ENCODE data around the gene SRRM3.
"Not testable (repeated sequence)": the region's sequence is repeated elsewhere in the genome, so short reads cannot be mapped to it uniquely, and the experiment has no call there.

Gene SRRM3

DNA sequence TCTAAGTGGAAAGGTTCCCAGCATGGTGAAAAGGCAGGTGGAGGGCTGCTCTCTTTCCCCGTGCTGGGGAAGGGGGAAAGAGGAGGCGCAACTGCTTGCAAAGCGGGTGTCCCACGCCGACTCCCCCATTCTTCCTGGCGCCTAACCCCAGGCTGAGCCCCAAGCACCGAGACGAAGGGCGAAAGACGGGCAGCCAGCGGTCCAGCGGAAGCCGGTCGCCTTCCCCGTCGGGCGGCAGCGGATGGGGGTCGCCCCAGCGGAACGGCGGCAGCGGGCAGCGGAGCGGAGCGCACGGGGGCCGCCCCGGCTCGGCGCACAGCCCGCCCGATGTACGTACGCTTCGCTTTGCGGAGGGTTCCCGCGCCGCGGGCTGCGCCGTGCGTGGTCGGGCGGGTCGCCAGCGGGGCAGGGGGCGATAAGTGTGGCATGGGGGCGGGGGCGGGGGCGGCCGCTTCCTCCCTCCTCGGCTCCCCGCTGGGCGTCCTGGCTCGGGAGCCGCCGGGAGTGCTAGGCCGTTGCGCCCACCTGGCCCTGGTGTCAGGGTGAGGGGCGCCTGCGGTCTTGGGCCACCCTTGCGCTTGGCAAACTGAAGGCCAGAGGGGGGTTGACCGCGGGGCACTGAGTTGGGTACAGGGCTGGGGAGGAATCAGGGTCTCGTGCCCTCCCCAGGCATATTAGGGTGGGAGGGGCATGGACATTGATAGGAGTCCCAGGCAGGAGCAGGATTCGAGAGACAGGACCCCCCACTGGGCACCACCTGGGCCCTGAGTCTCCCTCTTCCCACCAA lies 65.6 kb downstream of the SRRM3 start:
- no peak for DNase-seq

DNA sequence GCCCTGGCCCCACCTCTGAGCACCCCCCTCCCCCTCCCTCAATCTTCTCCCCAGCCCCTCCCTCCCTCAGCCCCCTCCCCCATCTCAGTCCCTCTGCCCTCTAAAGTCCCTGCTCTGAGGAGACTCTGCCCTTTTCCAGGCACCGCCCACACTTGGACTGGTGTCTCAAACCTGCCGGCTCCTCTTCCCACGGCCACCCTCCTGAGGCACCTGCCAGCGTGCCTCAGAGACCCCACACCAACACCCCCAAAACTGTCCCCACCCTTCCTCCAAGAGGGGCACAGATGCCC lies 66.1 kb downstream of the SRRM3 start:
- DNase-seq: no peak

DNA sequence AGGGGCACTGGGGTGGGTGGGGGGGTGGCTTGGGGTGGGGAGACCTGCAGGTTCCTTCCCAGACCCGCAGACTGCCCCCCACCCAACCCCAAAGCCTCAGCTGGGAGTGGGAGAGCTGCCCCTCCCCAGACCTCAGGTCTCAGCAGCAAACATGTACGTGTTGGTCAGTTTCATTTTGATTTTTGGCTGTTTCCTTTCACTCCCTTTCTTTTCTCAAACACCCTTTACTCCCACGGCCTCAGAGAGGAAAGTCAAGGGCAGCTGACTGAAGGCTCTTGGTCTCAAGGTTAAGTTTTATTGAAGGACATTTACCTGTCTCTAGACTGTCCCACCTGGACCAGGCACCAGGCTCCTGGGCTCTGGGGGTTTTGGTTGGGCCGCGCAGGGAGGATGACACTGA lies 66.7 kb downstream of the SRRM3 start:
- DNase-seq: no peak

DNA sequence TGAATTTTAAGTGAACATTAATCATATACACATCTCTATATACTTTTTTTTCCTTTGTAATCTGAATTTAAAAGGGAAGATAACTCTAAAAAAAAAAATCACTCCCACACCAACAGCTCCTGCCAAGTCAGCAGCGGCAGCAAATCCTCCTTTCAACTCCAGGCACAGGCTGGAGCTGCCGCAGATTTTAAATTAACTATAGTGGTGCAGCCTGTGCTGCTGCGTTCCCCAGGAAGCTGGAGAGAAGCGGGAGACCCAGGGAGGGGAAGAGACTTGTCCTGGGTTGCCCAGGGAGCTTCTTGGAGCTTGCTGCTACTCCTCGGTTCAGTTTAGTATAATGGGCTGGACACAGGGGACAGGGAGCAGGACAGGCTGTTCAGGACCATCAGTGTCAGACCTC lies 68.2 kb downstream of the SRRM3 start:
- DNase-seq: no peak

DNA sequence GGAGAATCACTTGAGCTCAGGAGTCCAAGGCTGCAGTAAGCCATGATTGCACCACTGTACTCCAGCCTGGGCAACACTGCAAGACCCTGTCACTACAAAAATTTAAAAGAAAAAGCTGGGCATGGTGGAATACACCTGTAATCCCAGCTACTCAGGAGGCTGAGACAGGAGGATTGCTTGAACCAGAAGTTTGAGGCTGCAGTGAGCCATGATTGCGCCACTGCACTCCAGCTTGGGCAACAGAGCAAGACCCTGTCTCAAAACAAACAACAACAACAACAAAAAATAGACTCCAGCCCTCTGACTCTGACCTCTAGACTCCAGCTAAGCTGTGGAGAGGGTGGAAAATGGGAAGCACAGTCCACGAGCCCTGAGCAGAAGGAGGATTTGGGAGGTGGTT lies 69.7 kb downstream of the SRRM3 start:
- not testable (repeated sequence) for DNase-seq

DNA sequence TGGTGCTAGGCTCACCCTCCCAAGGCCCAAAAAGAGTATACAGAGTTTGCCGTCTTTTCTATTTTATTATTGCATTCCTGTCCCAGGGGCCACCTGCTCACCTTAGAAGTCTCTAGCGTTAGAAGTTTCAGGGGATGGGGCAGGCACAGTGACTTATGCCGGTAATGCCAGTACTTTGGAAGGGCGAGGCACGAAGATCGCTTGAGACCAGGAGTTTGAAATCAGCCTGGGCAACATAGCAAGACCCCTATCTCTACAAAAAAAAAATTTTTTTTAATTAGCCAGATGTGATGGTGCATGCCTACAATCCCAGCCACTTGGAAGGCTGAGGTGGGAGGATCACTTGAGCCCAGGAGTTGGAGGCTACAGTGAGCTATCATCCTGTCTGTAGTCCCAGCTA lies 70.4 kb downstream of the SRRM3 start:
- no peak for DNase-seq

DNA sequence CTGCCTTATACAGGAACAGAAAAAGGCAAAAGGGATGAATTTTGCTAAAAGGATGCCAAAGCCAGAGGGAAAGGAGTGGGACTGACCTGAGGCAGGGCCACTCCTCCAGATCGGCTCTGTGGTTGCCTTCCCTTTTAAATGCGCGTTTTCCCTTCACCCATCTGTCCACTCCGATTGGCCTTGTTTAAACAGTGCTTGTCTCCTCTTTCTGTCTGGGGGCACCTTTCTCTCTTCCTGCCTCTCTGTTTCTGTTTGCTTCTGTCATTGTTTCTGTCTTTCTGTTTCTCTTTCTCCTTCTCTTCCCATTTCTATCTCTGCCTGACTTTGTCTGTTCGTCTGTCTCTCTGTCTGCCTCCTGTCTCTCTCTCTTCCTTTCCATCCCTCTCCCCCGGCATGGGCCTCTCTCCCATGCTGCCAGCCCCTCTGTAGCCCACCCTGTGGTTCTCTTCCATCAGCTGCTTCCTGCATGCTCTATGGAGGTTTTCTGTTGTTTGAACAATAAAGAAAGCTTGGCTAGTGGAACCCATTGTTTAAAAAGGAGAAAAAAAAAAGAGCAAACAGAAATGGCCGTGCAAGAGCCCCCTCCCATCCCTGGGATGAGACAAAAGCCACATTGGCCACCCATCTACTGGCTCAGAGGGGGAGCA lies 71.3 kb downstream of the SRRM3 start:
- peak in 1 of 2 experiments; percentile 61 for DNase-seq

DNA sequence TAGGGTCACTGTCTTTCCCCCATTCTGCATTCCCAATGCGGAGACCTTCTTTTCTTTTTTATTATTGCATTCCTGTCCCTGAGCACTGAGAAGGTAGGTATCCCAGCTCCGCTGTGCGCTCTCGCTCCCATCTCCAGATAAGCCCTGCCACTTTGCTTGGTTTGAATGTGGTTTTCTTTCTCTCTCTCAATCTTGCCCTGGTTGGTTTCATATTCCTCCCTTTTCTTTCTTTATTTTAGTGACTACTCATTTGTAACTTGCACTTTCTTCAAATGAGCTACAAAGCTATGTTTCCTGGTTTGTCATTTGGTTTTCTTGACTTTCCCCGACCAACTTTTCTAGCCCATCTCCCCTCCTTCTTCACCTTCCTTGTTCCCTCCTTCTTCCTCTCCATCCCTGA lies 71.8 kb downstream of the SRRM3 start:
- DNase-seq: no peak

DNA sequence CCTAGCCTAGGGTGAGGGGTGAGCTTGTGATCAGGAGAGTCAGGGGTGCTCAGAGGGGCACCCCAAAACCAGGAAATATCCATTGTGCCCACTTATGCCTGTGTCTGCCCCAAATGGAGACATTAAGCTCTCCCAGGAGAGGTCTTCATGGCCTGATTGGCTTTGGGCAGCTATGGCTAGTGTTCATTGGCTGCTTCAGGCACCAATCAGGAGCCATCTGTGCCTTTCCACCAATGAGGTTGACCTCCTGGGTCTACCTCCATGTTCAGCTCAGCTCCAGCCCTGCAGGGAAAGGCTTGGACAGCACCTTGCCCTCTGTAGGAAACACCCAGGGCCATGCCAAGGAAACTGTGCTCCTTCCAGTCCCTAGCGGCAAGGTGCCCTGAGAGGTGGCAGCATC lies 76.8 kb downstream of the SRRM3 start:
- DNase-seq: peak in 1 of 2 experiments; percentile 18

DNA sequence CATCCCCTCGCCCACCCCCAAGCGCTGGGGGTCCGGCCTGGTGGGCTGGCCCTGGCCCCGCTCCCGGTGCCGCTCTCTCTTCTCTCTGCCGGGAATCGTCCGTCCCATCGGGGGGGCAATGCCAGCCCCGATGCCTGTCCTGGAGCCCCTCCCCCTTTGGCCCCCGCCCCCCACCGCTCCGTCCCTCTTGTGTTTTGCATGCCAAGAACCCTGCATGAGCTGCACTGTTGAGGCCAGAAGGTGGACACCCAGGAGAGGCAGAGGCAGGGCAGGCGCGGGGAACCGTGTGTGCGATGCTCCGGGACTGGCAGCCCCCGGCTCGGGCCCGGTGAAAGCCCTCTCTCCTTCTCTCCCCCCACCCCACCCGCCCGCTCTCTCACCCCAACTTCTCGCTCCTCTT lies 78.7 kb downstream of the SRRM3 start:
- no peak for DNase-seq

DNA sequence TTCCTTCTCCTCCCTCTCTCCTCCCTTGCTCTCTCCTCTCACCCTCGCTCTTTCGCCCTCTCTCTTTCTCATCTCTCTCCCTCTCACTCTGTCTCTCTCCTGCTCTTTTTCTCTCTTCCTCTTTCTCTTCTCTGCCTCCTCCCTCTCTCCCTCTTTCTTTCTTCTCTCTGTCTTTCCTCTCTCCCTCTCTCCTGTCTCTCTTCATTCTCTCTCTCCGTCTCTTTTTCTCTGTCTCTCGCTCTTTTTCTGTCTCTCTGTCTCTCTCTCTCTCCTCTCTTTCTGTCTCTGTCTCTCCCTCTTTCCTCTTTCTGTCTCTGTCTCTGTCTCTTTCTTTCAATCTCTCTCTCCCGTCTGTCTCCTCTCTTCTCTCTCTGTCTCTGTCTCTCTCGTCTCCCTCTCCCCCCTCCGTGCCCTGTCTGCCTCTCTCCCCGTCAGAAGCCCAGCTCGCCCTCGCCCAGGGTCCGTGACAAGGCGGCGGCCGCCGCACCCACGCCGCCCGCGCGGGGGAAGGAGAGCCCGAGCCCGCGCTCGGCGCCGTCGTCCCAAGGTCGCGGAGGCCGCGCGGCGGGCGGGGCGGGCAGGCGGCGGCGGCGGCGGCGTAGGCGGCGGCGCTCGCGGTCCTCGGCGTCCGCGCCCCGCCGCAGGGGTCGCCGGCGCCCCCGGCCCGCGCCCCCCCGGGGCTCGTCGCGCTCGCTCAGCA lies 79.5 kb downstream of the SRRM3 start:
- DNase-seq: no peak

DNA sequence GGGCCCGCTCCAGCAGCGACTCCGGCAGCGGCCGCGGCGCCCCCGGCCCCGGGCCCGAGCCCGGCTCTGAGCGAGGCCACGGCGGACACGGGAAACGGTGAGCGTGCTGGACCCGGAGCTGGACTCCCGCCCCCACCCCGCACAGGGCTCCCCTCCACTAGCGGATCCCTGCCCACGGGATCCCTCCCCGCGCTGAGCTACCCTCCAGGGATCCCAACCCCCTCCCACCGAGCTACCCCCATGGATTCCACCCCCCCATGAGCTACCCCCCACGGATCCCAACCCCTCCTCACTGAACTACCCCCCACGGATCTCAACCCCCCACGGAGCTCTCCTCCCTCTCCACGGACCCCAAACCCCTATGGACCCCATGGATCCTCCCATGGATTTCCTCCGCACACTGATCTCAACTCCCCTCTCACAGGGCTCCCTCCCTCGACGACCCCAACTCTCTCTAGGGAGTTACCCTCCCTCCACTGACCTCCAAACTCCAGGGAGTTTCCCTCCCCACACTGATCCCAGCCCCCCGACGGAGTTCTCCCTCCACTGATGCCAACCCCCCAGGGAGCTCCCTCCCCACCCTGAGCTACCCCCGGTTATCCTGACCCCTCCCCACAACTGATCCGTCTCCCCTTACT lies 80.1 kb downstream of the SRRM3 start:
- no peak for DNase-seq

DNA sequence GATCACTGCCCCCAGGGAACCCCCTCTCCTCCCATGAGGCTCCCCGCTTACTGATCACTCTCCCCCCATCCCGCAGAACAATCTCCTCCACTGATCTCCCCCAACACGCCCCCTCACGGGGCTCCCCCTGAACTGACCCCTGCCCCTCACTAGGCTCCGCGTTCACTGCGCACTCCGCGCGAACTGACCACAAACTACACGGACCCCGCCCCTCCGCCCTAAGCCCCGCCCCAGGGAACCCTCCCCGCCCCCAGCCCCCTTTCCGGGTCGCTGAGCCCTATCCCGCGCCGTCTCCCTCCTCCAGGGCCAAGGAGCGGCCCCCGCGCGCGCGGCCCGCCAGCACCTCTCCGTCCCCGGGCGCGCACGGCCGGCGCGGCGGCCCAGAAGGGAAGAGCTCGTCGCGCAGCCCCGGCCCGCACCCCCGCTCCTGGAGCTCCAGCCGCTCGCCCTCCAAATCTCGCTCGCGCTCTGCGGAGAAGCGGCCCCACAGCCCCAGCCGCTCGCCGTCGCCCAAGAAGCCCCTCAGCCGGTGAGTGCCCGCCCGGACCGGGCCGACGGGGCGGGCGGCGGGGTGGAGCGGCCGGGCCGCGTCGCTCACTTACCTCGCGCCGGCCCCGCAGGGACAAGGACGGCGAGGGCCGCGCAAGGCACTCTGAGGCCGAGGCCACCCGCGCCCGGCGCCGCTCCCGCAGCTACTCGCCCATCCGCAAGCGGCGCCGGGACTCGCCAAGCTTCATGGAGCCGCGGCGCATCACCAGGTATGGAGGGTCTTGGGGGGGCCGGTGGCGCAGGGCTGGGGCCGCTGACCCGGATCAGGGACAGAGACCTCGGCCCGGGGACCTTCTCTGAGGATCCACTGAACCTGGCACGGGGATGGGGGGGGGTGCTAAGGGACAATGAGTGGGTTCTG lies 80.9 kb downstream of the SRRM3 start:
- DNase-seq: no peak

DNA sequence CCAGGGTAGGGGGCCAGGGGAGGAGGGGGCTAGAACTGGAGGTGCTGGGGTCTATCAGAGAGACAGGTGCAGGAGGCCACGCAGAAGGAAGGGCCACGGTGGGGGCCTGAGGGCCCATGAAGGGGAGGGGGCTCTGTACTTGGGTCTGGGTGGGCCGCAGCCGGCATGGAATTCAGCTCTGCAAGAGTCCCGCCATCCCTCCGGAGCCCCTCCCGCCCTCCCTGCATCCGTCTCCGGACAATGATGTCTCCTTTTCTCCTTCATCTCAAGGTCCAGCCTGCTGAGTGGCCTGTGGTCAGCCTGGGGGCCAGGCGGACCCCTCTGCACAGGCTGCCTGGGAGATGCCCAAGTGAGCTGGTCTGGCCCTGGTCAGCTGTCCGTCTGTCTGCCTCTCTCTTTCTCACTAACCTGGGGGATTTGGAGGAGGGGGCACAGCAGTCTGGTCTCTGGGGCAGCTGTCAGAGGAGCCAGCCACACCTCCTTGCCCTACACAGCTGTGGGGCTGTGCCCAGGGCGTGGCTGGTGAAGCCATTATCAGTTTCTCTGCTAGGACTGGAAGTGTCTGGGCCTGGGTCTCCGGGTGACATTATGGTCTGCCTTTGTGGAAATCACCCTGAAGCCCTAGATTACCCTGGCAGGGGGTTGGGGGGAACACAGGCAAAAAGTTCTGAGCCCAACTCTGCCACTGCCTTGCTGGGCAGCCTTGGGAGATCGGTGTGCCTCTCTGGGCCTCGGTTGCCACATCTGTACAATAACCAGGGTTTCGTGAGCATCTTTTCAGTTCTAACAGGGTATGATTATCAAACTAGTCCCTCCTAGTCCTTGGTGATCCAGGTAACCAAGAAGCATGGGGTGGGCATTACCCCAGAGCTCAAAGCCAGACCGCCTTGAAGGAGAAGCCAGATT lies 81.8 kb downstream of the SRRM3 start:
- no peak for DNase-seq

DNA sequence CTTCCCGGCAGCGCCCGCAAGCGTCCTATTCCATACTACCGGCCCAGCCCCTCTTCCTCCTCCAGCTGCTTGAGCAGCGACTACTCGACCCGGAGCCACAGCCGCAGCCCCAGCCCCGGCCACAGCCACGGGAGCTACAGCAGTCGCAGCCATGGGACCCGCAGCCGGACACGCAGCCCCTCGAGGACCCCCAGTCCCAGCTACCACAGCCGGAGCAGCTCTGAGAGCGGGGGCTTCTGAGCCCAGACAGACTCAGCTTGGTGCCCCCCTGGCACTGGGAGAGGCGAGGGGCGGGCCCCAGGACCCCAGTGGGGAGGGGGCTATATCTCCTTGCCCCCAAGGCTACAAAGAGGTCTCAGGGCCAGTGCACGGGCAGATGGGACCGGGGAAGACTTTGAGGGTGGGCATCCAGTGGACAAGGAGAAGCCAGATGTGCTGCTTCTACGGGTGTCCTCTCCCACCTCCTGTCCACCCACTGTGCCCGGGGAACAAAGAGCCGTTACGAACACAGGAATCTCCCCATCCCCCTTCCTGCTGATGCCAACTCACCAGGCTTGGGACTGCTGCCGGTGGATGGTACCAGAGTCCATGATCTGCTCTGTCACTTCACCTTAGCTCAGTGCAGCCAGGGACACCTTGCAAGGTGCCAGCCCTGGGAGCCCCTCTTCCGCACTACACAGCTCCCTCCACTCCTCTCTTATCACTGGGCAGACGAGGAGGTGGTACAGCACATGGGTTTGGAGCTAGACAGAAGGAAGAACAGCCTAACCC lies 84.1 kb downstream of the SRRM3 start:
- no peak for DNase-seq

DNA sequence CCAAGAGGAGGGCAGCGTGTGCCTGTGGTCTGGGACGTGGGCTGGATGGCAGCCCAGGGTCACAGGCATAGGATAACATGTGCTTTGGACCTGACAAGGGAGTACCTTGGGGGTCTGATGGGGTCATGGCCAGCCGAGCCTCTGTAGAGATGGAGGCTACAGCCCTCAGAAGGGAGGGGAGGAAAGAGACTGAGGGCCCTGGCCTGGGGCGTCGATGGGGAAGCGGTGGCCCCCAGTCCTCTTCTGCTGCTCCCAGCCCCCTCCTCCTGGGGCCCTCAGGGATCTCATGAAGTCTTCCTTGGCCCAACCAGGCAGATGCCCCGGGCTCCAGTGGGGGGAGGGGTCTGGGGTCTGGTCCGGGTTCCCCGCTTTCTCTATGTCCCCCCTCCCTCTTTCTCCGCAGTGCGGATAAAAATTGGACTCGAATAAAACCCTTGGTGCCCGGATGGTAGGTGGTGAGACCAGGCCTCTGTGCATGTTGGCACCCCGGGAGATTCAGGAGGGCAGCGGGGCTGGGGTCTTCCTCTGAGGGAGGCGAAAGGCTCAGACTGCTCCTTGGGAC lies 85.2 kb downstream of the SRRM3 start:
- DNase-seq: no peak

DNA sequence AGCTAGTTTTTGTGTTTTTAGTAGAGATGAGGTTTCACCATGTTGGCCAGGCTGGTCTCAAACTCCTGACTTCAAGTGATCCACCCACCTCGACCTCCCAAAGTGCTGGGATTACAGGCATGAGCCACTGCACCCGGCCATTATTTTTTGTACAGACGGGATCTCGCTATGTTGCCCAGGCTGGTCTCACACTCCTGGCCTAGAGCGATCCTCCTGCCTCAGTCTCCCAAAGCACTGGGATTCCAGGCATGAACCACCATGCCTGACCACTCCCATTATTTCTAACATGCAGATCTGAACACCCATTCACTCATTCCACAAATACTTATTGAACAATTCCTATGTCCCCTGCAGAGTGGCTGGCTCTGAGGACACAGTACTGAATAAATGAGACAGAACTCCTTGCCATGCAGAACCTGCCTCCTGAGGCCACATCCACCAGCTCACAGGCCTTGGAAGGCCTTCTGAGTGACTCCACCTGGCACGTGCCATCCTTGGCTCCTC lies 89.2 kb downstream of the SRRM3 start:
- DNase-seq: not testable (repeated sequence)

DNA sequence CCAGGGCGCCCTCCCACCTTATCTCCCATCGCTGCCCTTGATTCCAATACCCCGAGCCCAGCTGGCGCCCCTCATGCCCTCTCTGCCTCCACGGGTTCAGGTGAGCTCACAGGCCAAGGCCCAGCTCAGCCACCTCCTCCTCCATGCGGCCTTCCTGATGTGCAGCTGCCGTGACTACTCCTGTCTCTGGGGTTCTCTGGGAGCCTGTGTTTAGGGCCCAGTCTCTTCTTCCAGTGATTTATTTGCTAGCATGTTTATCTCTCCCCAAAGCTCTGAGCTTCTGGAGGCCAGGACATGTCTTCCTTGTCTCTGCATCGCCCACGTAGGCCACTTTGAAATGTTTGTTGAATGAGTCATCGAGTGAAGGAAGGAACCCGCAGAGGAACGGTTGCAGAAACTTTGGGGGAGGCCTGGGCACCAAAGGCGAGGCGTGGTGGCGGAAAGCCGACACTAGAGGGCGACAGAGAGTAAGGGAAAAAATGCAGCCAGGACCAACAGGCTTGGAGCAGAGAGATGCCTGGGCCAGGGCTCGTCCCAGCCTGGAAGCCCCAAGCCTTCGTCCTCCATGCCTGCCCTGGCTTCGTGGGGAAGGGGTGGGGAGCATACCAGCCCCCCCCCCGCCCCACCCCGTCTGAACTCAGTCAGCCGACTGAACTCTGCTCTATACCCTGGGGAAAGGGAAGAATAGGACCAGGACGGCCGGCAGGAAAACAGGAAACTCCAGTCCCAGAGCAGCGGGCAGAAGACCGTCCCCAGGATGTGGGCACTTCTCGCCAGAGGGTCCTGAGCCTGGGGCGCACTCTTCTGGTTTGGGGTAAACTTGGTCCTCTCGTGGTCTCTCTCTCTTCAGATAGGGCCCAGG lies 89.9 kb downstream of the SRRM3 start:
- DNase-seq: peak; percentile 81 to 82

DNA sequence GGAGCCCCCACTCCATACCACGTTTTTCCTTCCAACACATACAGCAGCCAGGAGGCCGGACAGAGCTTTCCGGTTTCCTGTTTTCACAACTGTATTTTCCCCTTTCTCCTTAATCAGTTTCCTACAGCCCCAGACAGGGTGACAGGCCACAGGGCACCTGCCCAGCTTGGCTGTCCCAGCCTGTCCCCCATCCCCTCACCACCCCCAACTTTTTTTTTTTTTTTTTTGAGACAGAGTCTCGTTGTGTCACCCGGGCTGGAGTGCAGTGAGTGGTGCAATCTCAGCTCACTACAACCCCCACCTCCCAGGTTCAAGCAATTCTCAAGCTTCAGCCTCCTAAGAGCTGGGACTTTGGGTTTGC lies 90.5 kb downstream of the SRRM3 start:
- DNase-seq: no peak

Measured in NCI-H2081 (cell line).